Colonic mucosa (tissue), 4 donors: ENCODE measurements around the gene IFITM10. TPM values are rescaled to one million over a fixed set of nuclear protein-coding genes. Genes with fewer than 3 reads are reported as not detected.
A peak's percentile ranks its signal among the peaks of the same experiment; 100 is the strongest.

Source experiments
- DNase-seq: peaks from one replicate; pipeline ENCODE4 v3.0.0-alpha.2; 2020
- H3K27ac ChIP-seq: fragments of 200-600 bp; one replicate; pipeline ENCODE4 v1.8.0; 2021
- H3K27me3 ChIP-seq: fragments of 200-600 bp; one replicate; pipeline ENCODE4 v1.8.0; 2021
- H3K36me3 ChIP-seq: fragments of 200-600 bp; one replicate; pipeline ENCODE4 v1.8.0; 2021
- H3K4me1 ChIP-seq: fragments of 200-600 bp; one replicate; pipeline ENCODE4 v1.8.0; 2021; ENCODE audit warnings: mild to moderate bottlenecking
- H3K4me3 ChIP-seq: fragments of 200-600 bp; one replicate; pipeline ENCODE4 v1.8.0; 2021
- H3K9ac ChIP-seq, 2 donors: one replicate each; pipeline ENCODE4 v1.7.0; 2013; ENCODE audit warnings: control low read depth in 2 of 2, low read depth in 2 of 2, low read length in 2 of 2
- H3K9me3 ChIP-seq: fragments of 200-600 bp; one replicate; pipeline ENCODE4 v1.8.0; 2021
- CTCF ChIP-seq: fragments of 200-600 bp; IDR thresholded peaks from one replicate; pipeline ENCODE4 v1.8.0; 2022; ENCODE audit warnings: antibody characterized with exemption, mild to moderate bottlenecking
- intact Hi-C: fragments of 100-400 bp; cut with DNase I; formaldehyde crosslinking; loops from one replicate; pipeline ENCODE4 v1.14.1; 2022
- total RNA-seq, 2 donors: library from RNA; stranded (reverse); fragmentation: NEBNext Ultra II Directional in 1 of 2; extraction: Animal tissue kit (Norgen Biotek cat#: 25700) in 1 of 2; gene quantifications; one replicate each; pipeline ENCODE4 v1.2.1, GENCODE V29; 2021
- donor health status: healthy.
- donor health status: DM: no; HTN: no; CAD: no.
- donor health status: DM: no; HTN: no; CAD: no.

The IFITM10 gene
- total RNA-seq, 2 donors from 2014 or later = 0.42 to 1.1 TPM

DNA sequence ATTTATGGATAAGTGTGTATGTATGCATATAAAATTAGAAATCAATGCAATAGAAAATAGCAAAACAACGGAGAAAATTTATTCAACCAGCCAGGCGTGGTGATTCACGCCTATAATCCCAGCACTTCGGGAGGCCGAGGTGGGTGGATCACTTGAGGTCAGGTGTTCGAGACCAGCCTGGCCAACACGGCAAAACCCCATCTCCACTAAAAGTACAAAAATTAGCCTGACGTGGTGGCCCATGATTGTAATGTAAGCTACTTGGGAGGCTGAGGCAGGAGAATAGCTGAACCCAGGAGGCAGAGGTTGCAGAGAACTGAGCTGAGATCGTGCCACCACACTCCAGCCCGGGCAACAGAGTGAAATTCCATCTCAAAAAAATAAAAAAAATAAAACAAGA is 47.9 kb downstream of the IFITM10 start:
- no peak for TF ChIP-seq CTCF
- H3K9ac ChIP-seq = no peak overlapping the region
- no peaks in the 10 kb centered on the region for H3K4me1 ChIP-seq
- H3K27me3 ChIP-seq = no peaks in the 10 kb centered on the region
- no peak overlapping the region for H3K4me3 ChIP-seq
- intact Hi-C loops = no loop called here
- H3K9me3 ChIP-seq = no peaks in the 10 kb centered on the region
- H3K36me3 ChIP-seq = no peaks in the 10 kb centered on the region
- no peak overlapping the region for H3K27ac ChIP-seq
- DNase-seq = peak; percentile 3

- Histone ChIP-seq H3K9ac (no peak overlapping the region), H3K36me3 (no peaks in the 10 kb centered on the region), H3K27ac (no peak overlapping the region), H3K4me1 (no peaks in the 10 kb centered on the region), H3K27me3 (no peaks in the 10 kb centered on the region), H3K9me3 (no peaks in the 10 kb centered on the region), H3K4me3 (no peak overlapping the region)
- peak; percentile 12 for DNase-seq
- no peak for TF ChIP-seq CTCF
- intact Hi-C loops = no loop called here
Measured at GRCh38 chr11:1701091-1701807, 49.1 kb downstream of the IFITM10 start.

GRCh38 chr11:1699771-1700170 is 50.6 kb downstream of the IFITM10 start:
- Histone ChIP-seq H3K4me3 (no peak overlapping the region), H3K9ac (no peak overlapping the region), H3K27me3 (no peaks in the 10 kb centered on the region), H3K36me3 (no peaks in the 10 kb centered on the region), H3K27ac (no peak overlapping the region), H3K4me1 (no peaks in the 10 kb centered on the region), H3K9me3 (no peaks in the 10 kb centered on the region)
- intact Hi-C loops = no loop called here
- peak; percentile 13 for DNase-seq
- TF ChIP-seq CTCF = no peak

DNA sequence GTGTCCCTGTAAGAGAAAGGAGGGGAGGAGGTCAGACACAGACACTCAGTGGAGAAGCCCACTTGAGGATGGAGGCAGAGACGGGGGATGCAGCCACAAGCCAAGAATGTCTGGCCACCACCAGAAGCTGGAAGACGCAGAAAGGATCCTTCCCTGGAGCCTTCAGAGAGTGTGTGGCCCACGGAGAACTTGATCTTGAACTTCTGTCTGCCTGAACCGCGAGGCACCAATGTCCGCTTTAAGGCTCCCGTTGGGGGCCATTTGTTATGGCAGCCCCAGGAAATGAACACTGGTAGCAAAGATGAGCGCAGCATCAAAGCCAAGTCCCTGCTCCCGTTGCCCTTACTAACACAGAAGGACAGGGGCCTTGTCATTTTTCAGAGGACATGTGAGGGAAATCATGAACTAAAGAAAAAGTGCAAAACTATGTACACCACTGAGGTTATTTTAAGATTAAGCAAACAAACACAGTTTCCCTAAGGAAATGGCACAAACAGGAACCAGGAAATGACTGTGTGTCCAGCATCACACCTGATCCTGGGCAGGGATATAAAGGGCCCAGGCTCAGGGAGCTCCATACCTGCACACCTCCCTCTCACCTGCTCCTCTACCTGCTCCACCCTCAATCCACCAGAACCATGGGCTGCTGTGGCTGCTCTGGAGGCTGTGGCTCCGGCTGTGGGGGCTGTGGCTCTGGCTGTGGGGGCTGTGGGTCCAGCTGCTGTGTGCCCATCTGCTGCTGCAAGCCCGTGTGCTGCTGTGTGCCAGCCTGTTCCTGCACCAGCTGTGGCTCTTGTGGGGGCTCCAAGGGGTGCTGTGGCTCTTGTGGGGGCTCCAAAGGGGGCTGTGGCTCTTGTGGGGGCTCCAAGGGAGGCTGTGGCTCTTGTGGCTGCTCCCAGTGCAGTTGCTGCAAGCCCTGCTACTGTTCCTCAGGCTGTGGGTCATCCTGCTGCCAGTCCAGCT is 53.5 kb downstream of the IFITM10 start, which contains the start of gene KRTAP5-6:
Gene KRTAP5-6 (plus strand): TSS at position 588 of the 963 bp plus-strand sequence. CDS start 51 bp downstream, at position 639.
- no peak for TF ChIP-seq CTCF
- no peaks in the 10 kb centered on the region for H3K9me3 ChIP-seq
- no peaks in the 10 kb centered on the region for H3K36me3 ChIP-seq
- H3K9ac ChIP-seq = no peak within 1 kb of the TSS
- H3K4me1 ChIP-seq = peaks cover 5% of the 10 kb centered on the region
- intact Hi-C loops = no loop called here
- no peak within 1 kb of the TSS for H3K27ac ChIP-seq
- H3K4me3 ChIP-seq = no peak within 1 kb of the TSS
- no peaks in the 10 kb centered on the region for H3K27me3 ChIP-seq
- DNase-seq = peak; percentile 10

DNA sequence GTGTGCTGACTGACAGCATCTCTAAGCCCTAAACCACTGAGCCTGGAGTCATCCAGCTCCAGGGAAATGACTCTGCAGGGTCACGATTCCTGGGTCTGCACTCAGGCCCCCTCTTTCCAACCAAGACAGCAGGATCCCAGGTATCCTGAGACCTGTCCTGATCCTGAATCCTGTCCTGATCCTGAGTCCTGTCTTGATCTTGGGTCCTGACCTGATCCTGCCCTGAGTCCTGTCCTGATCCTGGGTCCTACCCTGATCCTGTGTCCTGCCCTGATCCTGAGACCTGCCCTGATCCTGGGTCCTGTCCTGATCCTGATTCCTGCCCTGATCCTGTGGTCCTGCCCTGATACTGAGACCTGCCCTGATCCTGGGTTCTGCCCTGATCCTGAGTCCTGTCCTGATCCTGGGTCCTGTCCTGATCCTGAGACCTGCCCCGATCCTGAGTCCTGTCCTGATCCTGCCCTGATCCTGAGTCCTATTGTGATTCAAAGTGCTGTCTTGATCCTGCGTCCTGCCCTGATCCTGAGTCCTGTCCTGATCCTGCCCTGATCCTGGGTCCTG is 54.8 kb downstream of the IFITM10 start:
- no peak for TF ChIP-seq CTCF

More for the DNA sequence above, 54.8 kb downstream of the IFITM10 start:
- no peaks in the 10 kb centered on the region for H3K27me3 ChIP-seq
- H3K9me3 ChIP-seq = no peaks in the 10 kb centered on the region
- H3K9ac ChIP-seq = no peak overlapping the region
- H3K4me1 ChIP-seq = peaks cover 5% of the 10 kb centered on the region
- H3K27ac ChIP-seq = no peak overlapping the region
- DNase-seq = peak; percentile 11
- H3K4me3 ChIP-seq = no peak overlapping the region
- H3K36me3 ChIP-seq = no peaks in the 10 kb centered on the region
- intact Hi-C loops = no loop called here
